Stimulated activated CD4-positive, alpha-beta T cell treated with anti-CD3 and anti-CD28 coated beads, TNF-alpha, amount 100 ng/mL, for 4 hours (primary cell): Measurements from ENCODE around the gene KIAA1191.
"Not testable (repeated sequence)": the region's sequence is repeated elsewhere in the genome, so short reads cannot be mapped to it uniquely, and the experiment has no call there.

Experiments
- DNase-seq, 3 experiments: peaks; one replicate each; pipeline ENCODE4 v3.0.0-alpha.2; 2020; ENCODE audit warnings: low read depth in 3 of 3

The KIAA1191 gene

DNA sequence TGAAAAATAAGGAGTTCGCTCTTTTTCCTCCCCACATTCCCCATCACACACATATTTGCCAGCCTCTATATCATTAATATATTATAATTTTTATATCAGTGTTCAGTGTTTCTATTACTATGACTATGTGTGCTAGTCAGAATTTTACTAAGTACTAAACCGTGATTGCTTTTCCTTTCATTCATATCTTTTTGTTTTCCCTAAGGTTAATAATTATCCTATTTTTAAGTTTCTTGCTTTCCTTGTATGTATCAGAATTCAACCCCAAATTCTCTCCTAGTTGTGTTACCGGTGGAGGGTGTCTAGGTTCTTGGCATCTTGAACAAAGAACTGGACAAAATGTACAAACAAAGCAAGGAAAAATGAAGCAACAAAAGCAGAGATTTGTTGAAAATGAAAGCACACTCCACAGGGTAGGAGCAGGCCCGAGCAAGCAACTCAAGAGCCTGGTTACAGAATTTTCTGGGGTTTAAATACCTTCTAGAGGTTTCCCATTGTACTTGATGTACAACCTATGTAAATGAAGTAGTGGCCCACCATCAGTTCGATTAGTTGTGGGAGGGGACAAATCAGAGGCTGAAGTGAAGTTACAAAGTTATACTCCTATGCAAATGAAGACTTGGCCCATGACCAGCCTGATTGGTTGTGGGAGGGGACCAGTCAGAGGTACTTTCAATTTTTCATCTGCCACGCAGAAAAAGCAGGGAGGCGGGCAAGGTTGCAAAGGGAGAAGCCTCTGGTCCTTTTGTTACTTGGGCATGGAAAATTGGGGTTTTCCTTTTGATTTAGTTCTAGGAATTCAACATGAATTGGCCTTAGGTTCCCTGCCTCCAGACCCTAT is 43.8 kb downstream of the KIAA1191 start:
- DNase-seq: no peak

DNA sequence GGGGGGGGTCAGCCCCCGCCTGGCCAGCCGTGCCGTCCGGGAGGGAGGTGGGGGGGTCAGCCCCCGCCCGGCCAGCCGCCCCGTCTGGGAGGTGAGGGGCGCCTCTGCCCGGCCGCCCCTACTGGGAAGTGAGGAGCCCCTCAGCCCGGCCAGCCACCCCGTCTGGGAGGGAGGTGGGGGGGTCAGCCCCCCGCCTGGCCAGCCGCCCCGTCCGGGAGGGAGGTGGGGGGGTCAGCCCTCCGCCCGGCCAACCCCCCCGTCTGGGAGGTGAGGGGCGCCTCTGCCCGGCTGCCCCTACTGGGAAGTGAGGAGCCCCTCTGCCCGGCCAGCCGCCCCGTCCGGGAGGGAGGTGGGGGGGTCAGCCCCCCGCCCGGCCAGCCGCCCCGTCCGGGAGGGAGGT is 56.2 kb downstream of the KIAA1191 start:
- not testable (repeated sequence) for DNase-seq
